GM12878 (cell line): ENCODE results near the gene PRSS16. TPM values are rescaled to one million over a fixed set of nuclear protein-coding genes. Genes with fewer than 3 reads are reported as not detected.

Experiments
- ATAC-seq: fragments of 200-7000 bp; cut with Tn5 transposase; 3 replicates; pipeline ENCODE4 v1.9.1; 2020; ENCODE audit warnings: mild to moderate bottlenecking, moderate library complexity
- BruUV-seq: library from RNA; stranded (reverse); fragments of 400-500 nt; replicated peaks from 2 replicates; lab custom pipeline; 2021; lab: Mats Ljungman, UMichigan
- CTCF ChIA-PET: fragments of 300-600 bp; sonication (Branson Sonifier 250); formaldehyde crosslinking; extraction: SDS; loops from one replicate; lab custom pipeline; 2021; ENCODE audit warnings: inconsistent platforms; lab: Yijun Ruan, JAX
- POLR2A ChIA-PET: fragments of 350-600 bp; formaldehyde crosslinking; extraction: SDS; loops from one replicate; lab custom pipeline; 2021; ENCODE audit warnings: inconsistent platforms; lab: Charles Lee
- RAD21 ChIA-PET: fragments of 300-600 bp; sonication (Branson Sonifier 250); formaldehyde crosslinking; loops from one replicate; lab custom pipeline; 2023; ENCODE audit warnings: antibody characterized with exemption; ENCODE audit not compliant: unreplicated experiment; lab: Charles Lee
- SMC1A ChIA-PET: fragments of 300-600 bp; sonication (Branson Sonifier 250); formaldehyde crosslinking; loops from one replicate; lab custom pipeline; 2023; ENCODE audit not compliant: unreplicated experiment, uncharacterized antibody; lab: Charles Lee
- DNase-seq: peaks from one replicate; pipeline ENCODE4 v3.0.0-alpha.2; 2011; ENCODE audit warnings: low read depth, low spot score
- FAIRE-seq: peaks from 3 replicates; lab custom pipeline; 2011; peaks lifted over from hg19 to GRCh38; lab: Jason Lieb, UNC
- H2AFZ ChIP-seq: 2 replicates; pipeline ENCODE4 v1.6.0; 2011; ENCODE audit warnings: low read depth, low read length, control low read depth; ENCODE audit not compliant: control insufficient read depth
- H3K27ac ChIP-seq: 2 replicates; pipeline ENCODE4 v1.5.1; 2011; ENCODE audit warnings: control low read depth; ENCODE audit not compliant: control insufficient read depth, insufficient read depth
- H3K27me3 ChIP-seq, 2 experiments: replicated peaks in 1 of 2; 2 replicates each; pipeline versions ENCODE4 v1.6.0 to v1.6.1; 2011; ENCODE audit warnings: low read length in 1 of 2; ENCODE audit not compliant: control insufficient read depth in 2 of 2, insufficient read depth in 2 of 2
- H3K36me3 ChIP-seq, 2 experiments: 2 replicates each; pipeline ENCODE4 v1.5.1; 2011; ENCODE audit warnings: low read length in 1 of 2; ENCODE audit not compliant: control insufficient read depth in 2 of 2, insufficient read depth in 2 of 2
- H3K4me1 ChIP-seq: 2 replicates; pipeline ENCODE4 v1.6.1; 2011; ENCODE audit warnings: mild to moderate bottlenecking, low read length, moderate library complexity, mixed read lengths; ENCODE audit not compliant: control insufficient read depth, insufficient read depth
- H3K4me2 ChIP-seq: 2 replicates; pipeline ENCODE4 v1.6.0; 2011; ENCODE audit warnings: control low read depth; ENCODE audit not compliant: control insufficient read depth, insufficient read depth
- H3K4me3 ChIP-seq: fragments of 200-600 bp; sonication (generic); 2 replicates; pipeline ENCODE4 v1.5.1; 2016
- H3K79me2 ChIP-seq: 2 replicates; pipeline ENCODE4 v1.6.0; 2011; ENCODE audit warnings: low read length; ENCODE audit not compliant: control insufficient read depth, insufficient read depth
- H3K9ac ChIP-seq: 2 replicates; pipeline ENCODE4 v1.8.0; 2011; ENCODE audit warnings: low read length, control low read depth, mixed read lengths; ENCODE audit not compliant: control insufficient read depth, insufficient read depth
- H3K9me3 ChIP-seq: replicated peaks from 3 replicates; pipeline ENCODE4 v1.5.1; 2011; ENCODE audit warnings: mild to moderate bottlenecking, low read length; ENCODE audit not compliant: control insufficient read depth, insufficient read depth
- H4K20me1 ChIP-seq: 2 replicates; pipeline ENCODE4 v1.6.0; 2011; ENCODE audit not compliant: control insufficient read depth, insufficient read depth
- ATF7 ChIP-seq: fragments of 450-650 bp; IDR thresholded peaks from 2 replicates; pipeline ENCODE4 v1.6.1; 2016; ENCODE audit warnings: low read depth, mild to moderate bottlenecking
- CBFB ChIP-seq: IDR thresholded peaks from 2 replicates; pipeline ENCODE4 v1.6.1; 2016; ENCODE audit warnings: antibody characterized with exemption, low read depth
- CREB1 ChIP-seq: IDR thresholded peaks from 2 replicates; pipeline ENCODE4 v1.6.1; 2012; ENCODE audit warnings: low read depth, mild to moderate bottlenecking, inconsistent platforms
- CREM ChIP-seq: IDR thresholded peaks from 2 replicates; pipeline ENCODE4 v1.6.1; 2014; ENCODE audit warnings: antibody characterized with exemption, low read depth
- EED ChIP-seq: sonication (generic); IDR thresholded peaks from 2 replicates; pipeline ENCODE4 v1.6.1; 2016; ENCODE audit warnings: antibody characterized with exemption, low read depth
- FOXK2 ChIP-seq: fragments of 450-650 bp; IDR thresholded peaks from 2 replicates; pipeline ENCODE4 v1.6.1; 2017; ENCODE audit warnings: mild to moderate bottlenecking, moderate library complexity
- IKZF1 ChIP-seq: fragments of 450-650 bp; conservative IDR thresholded peaks from 2 replicates; pipeline ENCODE4 v1.6.1; 2017; ENCODE audit warnings: antibody characterized with exemption, mild to moderate bottlenecking
- IKZF2 ChIP-seq, 2 experiments: fragments of 450-650 bp; IDR thresholded peaks; 2 replicates each; pipeline ENCODE4 v1.6.1; 2017; ENCODE audit warnings: mild to moderate bottlenecking in 2 of 2, moderate library complexity in 2 of 2
- MEF2B ChIP-seq: fragments of 450-650 bp; IDR thresholded peaks from 2 replicates; pipeline ENCODE4 v1.6.1; 2018; ENCODE audit warnings: mild to moderate bottlenecking, moderate library complexity; ENCODE audit not compliant: partially characterized antibody, poor library complexity, severe bottlenecking
- MTA3 ChIP-seq: IDR thresholded peaks from 2 replicates; pipeline ENCODE4 v1.6.1; 2012; ENCODE audit warnings: low read length, inconsistent platforms, borderline replicate concordance
- NRF1 ChIP-seq: conservative IDR thresholded peaks from 2 replicates; pipeline ENCODE4 v1.6.1; 2011; ENCODE audit warnings: mild to moderate bottlenecking, low read depth, low read length, improper control_type of control experiment
- RUNX3 ChIP-seq: IDR thresholded peaks from 2 replicates; pipeline ENCODE4 v1.6.1; 2012; ENCODE audit warnings: low read length, inconsistent platforms
- TARDBP ChIP-seq: IDR thresholded peaks from 2 replicates; pipeline ENCODE4 v1.6.1; 2016; ENCODE audit warnings: borderline replicate concordance
- WRNIP1 ChIP-seq: IDR thresholded peaks from 2 replicates; pipeline ENCODE4 v1.6.1; 2011; ENCODE audit warnings: low read depth, low read length, improper control_type of control experiment, borderline replicate concordance
- ZBED1 ChIP-seq: IDR thresholded peaks from 2 replicates; pipeline ENCODE4 v1.6.1; 2016; ENCODE audit warnings: borderline replicate concordance
- ZNF217 ChIP-seq: fragments of 450-650 bp; IDR thresholded peaks from 2 replicates; pipeline ENCODE4 v1.6.1; 2017; ENCODE audit warnings: antibody characterized with exemption, mild to moderate bottlenecking
- ZSCAN29 ChIP-seq: fragments of 450-650 bp; IDR thresholded peaks from 2 replicates; pipeline ENCODE4 v1.6.1; 2017; ENCODE audit warnings: mild to moderate bottlenecking, moderate library complexity
- WGBS: methylation state at CpG from one replicate; pipeline ENCODE4 v1.1.6; 2016; ENCODE audit warnings: low lambda C conversion rate; ENCODE audit not compliant: insufficient replicate concordance, insufficient coverage; ENCODE audit errors: missing lambda C conversion rate; 5-methylcytosine and 5-hydroxymethylcytosine counted together
- in situ Hi-C: fragments of 300-500 bp; cut with MboI; formaldehyde crosslinking; loops from 9 replicates; pipeline ENCODE4 v1.14.3; 2018; ENCODE audit warnings: mixed read lengths
- intact Hi-C: fragments of 100-400 bp; cut with micrococcal nuclease; formaldehyde crosslinking; loops from one replicate; pipeline ENCODE4 v1.14.2; 2022; ENCODE audit not compliant: unreplicated experiment
- polyA plus RNA-seq, 11 experiments: library from polyadenylated mRNA; depleted of rRNA in 4 of 11; unstranded in 6 of 11; stranded (reverse) in 5 of 11; fragments of >200 nt; fragmentation: Nextera tagmentation in 4 of 11; fragmentation: Illumina TruSeq in 1 of 11; extraction: Ambion mirVana in 4 of 11; extraction: Trizol in 1 of 11; gene quantifications; 1 replicate in 1 of 11; 2 replicates in 10 of 11; pipeline versions ENCODE4 v1.2.1 to v1.2.3, GENCODE V29; 2011 to 2016; ENCODE audit warnings: inconsistent platforms in 2 of 11, missing spikeins in 2 of 11, low read depth in 1 of 11
- total RNA-seq, 4 experiments: library from RNA; depleted of rRNA in 3 of 4; stranded (reverse); fragments of >200 nt in 3 of 4; fragmentation: Illumina TruSeq in 1 of 4; extraction: Trizol in 1 of 4; gene quantifications; 2 replicates each; pipeline versions ENCODE4 v1.2.1 to v1.2.3, GENCODE V29; 2013 to 2021
- TF ChIP-seq, protein P1 (sequence below): fragments of 450-650 bp; formaldehyde crosslinking; IDR thresholded peaks from 2 replicates; pipeline ENCODE4 v1.4.0; 2020; ENCODE audit warnings: mild to moderate bottlenecking, moderate library complexity
- TF ChIP-seq, protein P2 (sequence below), 3 experiments: IDR thresholded peaks in 2 of 3; conservative IDR thresholded peaks in 1 of 3; 2 replicates each; pipeline ENCODE4 v1.5.1; 2011; ENCODE audit warnings: low read depth in 3 of 3, low read length in 3 of 3, mild to moderate bottlenecking in 3 of 3, control low read depth in 2 of 3, moderate library complexity in 2 of 3, inconsistent platforms in 1 of 3, mixed read lengths in 1 of 3; ENCODE audit not compliant: control insufficient read depth in 2 of 3, insufficient read depth in 1 of 3; ENCODE audit errors: extremely low read depth in 1 of 3

Gene PRSS16
- total and polyA plus RNA-seq, 10 of the 15 experiments (the other 5 are each of a cell fraction or from before 2014, with no cell fraction given), result 2.1 to 12.8 (median 6.6) TPM

DNA sequence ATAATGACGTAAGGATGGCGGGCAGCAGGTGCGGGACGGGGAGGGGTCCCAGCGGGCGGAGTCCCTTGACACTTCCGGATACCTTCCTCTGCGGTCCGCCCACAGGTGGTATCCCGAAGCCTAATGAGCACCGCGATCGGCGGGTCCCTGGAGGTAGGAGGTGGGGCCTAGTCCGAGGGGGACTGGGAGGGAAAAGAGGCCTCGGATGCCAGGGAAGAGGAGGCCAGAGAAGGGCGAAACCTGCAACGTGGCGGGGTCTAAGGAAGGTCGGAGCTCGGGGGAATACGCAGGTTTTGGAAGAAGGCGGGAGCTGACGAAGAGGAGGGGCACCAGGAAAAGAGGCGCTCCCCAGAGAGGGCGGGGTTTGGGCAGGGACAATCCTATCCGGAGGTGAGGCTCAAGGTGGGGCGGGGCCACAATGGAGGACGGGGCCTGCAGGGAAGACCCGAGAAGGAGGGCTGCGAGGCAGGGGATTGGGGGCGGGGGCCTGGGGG lies 3.7 kb downstream of the PRSS16 start:
- no peaks in the 10 kb centered on the region for H4K20me1 ChIP-seq
- FAIRE-seq (peak; percentile 88), DNase-seq (peak; percentile 40), ATAC-seq (peak; percentile 92)
- intact Hi-C loops, result no loop called here
- in situ Hi-C loops, result no loop called here
- ChIA-PET CTCF (interaction anchor here (1.0 to 1.2 kb wide), 5 partner anchors 12 to 91 kb away, joined by 3 to 8 read pairs (median 4); no protein-coding TSS in a partner anchor), SMC1A (no interaction called here), RAD21 (no interaction called here), POLR2A (interaction anchor here (0.6 kb wide), 1 partner anchor 230 kb away, joined by 3 read pairs; no protein-coding TSS in a partner anchor)
- H3K79me2 ChIP-seq, result no peaks in the 10 kb centered on the region
- peak overlapping the region; percentile 96 for H2AFZ ChIP-seq
- H3K9ac ChIP-seq, result peak overlapping the region; percentile 70
- 2% methylated on average over 31 of the region's 32 CpGs for WGBS
- H3K27me3 ChIP-seq, result peaks cover 0 to 2% of the 10 kb centered on the region in 2 experiments; a peak in 2 of 4 replicates
- no peaks in the 10 kb centered on the region for H3K9me3 ChIP-seq
- no TSS peak for BruUV-seq
- peak overlapping the region; percentile 90 for H3K4me2 ChIP-seq
- H3K36me3 ChIP-seq, result no peaks in the 10 kb centered on the region
- H3K4me1 ChIP-seq, result peaks cover 5% of the 10 kb centered on the region; the same call in 1 of the 2 replicates
- H3K27ac ChIP-seq, result peak overlapping the region; percentile 56
- peak overlapping the region; percentile 90 for H3K4me3 ChIP-seq
- no peak for TF ChIP-seq ZNF217
- TF ChIP-seq CREB1, result 0 out of 2 replicates have a peak, but pooled peaks have one; percentile 23
- peak; percentile 12 for TF ChIP-seq MEF2B
- TF ChIP-seq, protein P1, sequence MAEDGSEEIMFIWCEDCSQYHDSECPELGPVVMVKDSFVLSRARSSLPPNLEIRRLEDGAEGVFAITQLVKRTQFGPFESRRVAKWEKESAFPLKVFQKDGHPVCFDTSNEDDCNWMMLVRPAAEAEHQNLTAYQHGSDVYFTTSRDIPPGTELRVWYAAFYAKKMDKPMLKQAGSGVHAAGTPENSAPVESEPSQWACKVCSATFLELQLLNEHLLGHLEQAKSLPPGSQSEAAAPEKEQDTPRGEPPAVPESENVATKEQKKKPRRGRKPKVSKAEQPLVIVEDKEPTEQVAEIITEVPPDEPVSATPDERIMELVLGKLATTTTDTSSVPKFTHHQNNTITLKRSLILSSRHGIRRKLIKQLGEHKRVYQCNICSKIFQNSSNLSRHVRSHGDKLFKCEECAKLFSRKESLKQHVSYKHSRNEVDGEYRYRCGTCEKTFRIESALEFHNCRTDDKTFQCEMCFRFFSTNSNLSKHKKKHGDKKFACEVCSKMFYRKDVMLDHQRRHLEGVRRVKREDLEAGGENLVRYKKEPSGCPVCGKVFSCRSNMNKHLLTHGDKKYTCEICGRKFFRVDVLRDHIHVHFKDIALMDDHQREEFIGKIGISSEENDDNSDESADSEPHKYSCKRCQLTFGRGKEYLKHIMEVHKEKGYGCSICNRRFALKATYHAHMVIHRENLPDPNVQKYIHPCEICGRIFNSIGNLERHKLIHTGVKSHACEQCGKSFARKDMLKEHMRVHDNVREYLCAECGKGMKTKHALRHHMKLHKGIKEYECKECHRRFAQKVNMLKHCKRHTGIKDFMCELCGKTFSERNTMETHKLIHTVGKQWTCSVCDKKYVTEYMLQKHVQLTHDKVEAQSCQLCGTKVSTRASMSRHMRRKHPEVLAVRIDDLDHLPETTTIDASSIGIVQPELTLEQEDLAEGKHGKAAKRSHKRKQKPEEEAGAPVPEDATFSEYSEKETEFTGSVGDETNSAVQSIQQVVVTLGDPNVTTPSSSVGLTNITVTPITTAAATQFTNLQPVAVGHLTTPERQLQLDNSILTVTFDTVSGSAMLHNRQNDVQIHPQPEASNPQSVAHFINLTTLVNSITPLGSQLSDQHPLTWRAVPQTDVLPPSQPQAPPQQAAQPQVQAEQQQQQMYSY (CRISPR knock-in tag), result no peak
- no peak for TF ChIP-seq MTA3
- no peak for TF ChIP-seq WRNIP1
- TF ChIP-seq TARDBP, result no peak
- 0 out of 2 replicates have a peak, but pooled peaks have one; percentile 18 for TF ChIP-seq CBFB
- TF ChIP-seq ATF7, result peak; percentile 66
- no peak for TF ChIP-seq ZSCAN29
- TF ChIP-seq CREM, result peak; percentile 62; the same call in 1 of the 2 replicates
- peak; percentile 68 for TF ChIP-seq EED
- TF ChIP-seq NRF1, result no peak
- TF ChIP-seq FOXK2, result no peak
- TF ChIP-seq IKZF1, result peak; percentile 46; the same call in 1 of the 2 replicates
- TF ChIP-seq, protein P2, sequence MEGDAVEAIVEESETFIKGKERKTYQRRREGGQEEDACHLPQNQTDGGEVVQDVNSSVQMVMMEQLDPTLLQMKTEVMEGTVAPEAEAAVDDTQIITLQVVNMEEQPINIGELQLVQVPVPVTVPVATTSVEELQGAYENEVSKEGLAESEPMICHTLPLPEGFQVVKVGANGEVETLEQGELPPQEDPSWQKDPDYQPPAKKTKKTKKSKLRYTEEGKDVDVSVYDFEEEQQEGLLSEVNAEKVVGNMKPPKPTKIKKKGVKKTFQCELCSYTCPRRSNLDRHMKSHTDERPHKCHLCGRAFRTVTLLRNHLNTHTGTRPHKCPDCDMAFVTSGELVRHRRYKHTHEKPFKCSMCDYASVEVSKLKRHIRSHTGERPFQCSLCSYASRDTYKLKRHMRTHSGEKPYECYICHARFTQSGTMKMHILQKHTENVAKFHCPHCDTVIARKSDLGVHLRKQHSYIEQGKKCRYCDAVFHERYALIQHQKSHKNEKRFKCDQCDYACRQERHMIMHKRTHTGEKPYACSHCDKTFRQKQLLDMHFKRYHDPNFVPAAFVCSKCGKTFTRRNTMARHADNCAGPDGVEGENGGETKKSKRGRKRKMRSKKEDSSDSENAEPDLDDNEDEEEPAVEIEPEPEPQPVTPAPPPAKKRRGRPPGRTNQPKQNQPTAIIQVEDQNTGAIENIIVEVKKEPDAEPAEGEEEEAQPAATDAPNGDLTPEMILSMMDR (IDR thresholded peaks at IDR 0.05 in 2 of 3, conservative IDR thresholded peaks at IDR 0.05 in 1 of 3; ENCODE audit: control insufficient read depth in 2 of 3, extremely low read depth in 1 of 3, insufficient read depth in 1 of 3, low read depth in 3 of 3, low read length in 3 of 3), result no peak
- peak in 1 of 2 experiments; percentile 50; a peak in 2 of 4 replicates for TF ChIP-seq IKZF2 (IDR thresholded peaks at IDR 0.05)
- no peak for TF ChIP-seq ZBED1
- TF ChIP-seq RUNX3, result peak; percentile 60; the same call in 1 of the 2 replicates
